Epithelial cell of prostate (primary cell): ENCODE measurements around the gene GRID1.
A peak's percentile ranks its signal among the peaks of the same experiment; 100 is the strongest.

Experiments used
- DNase-seq: peaks from one replicate; pipeline ENCODE4 v3.0.0-alpha.2; 2011; ENCODE audit warnings: low read depth, low spot score
- H3K27ac ChIP-seq: fragments of 450-650 bp; 2 replicates; pipeline ENCODE4 v1.5.1; 2017; ENCODE audit warnings: mild to moderate bottlenecking

Gene GRID1

GRCh38 chr10:86063341-86063740, 303.3 kb downstream of the GRID1 start:
- no peak for DNase-seq
- H3K27ac ChIP-seq = no peak overlapping the region

GRCh38 chr10:86062647-86063145, 303.9 kb downstream of the GRID1 start:
- H3K27ac ChIP-seq = no peak overlapping the region
- DNase-seq = no peak

GRCh38 chr10:86062198-86062550, 304.4 kb downstream of the GRID1 start:
- no peak for DNase-seq
- H3K27ac ChIP-seq = no peak overlapping the region

GRCh38 chr10:86061278-86062197, 305.1 kb downstream of the GRID1 start:
- H3K27ac ChIP-seq = no peak overlapping the region
- no peak for DNase-seq

- DNase-seq = no peak
These were observed 306.0 kb downstream of the GRID1 start for GRCh38 chr10:86060386-86061277.

GRCh38 chr10:86059892-86060291, 306.7 kb downstream of the GRID1 start:
- H3K27ac ChIP-seq = no peak overlapping the region
- no peak for DNase-seq

More at GRCh38 chr10:86060386-86061277, 306.0 kb downstream of the GRID1 start:
- H3K27ac ChIP-seq = no peak overlapping the region

GRCh38 chr10:86058964-86059363, 307.6 kb downstream of the GRID1 start:
- no peak overlapping the region for H3K27ac ChIP-seq
- DNase-seq = no peak

- no peak overlapping the region for H3K27ac ChIP-seq
- DNase-seq = no peak
These were observed 308.9 kb downstream of the GRID1 start for GRCh38 chr10:86057708-86058107.

- H3K27ac ChIP-seq = no peak overlapping the region
- DNase-seq = no peak
These were observed 309.9 kb downstream of the GRID1 start for GRCh38 chr10:86056672-86057071.

GRCh38 chr10:86055928-86056327, 310.7 kb downstream of the GRID1 start:
- no peak for DNase-seq

GRCh38 chr10:86053675-86054074, 312.9 kb downstream of the GRID1 start:
- no peak for DNase-seq
- no peak overlapping the region for H3K27ac ChIP-seq

More at GRCh38 chr10:86055928-86056327, 310.7 kb downstream of the GRID1 start:
- H3K27ac ChIP-seq = no peak overlapping the region

- no peak for DNase-seq
- H3K27ac ChIP-seq = no peak overlapping the region
These were observed 315.0 kb downstream of the GRID1 start for GRCh38 chr10:86051586-86051985.

- no peak overlapping the region for H3K27ac ChIP-seq
- DNase-seq = no peak
These were observed 317.2 kb downstream of the GRID1 start for GRCh38 chr10:86049442-86049841.

- no peak overlapping the region for H3K27ac ChIP-seq
- no peak for DNase-seq
These were observed 317.6 kb downstream of the GRID1 start for GRCh38 chr10:86048973-86049372.

GRCh38 chr10:86048571-86048970, 318.0 kb downstream of the GRID1 start:
- no peak for DNase-seq
- H3K27ac ChIP-seq = no peak overlapping the region

GRCh38 chr10:86047588-86047987, 319.0 kb downstream of the GRID1 start:
- DNase-seq = no peak
- no peak overlapping the region for H3K27ac ChIP-seq

GRCh38 chr10:86046845-86047460, 319.6 kb downstream of the GRID1 start:
- DNase-seq = peak; percentile 48
- no peak overlapping the region for H3K27ac ChIP-seq

GRCh38 chr10:86045896-86046295, 320.7 kb downstream of the GRID1 start:
- no peak for DNase-seq
- no peak overlapping the region for H3K27ac ChIP-seq

GRCh38 chr10:86044029-86044428, 322.6 kb downstream of the GRID1 start:
- H3K27ac ChIP-seq = no peak overlapping the region
- no peak for DNase-seq

GRCh38 chr10:86043236-86043635, 323.4 kb downstream of the GRID1 start:
- H3K27ac ChIP-seq = no peak overlapping the region
- DNase-seq = no peak
